GM23338 (cell line): ENCODE measurements around the gene PKP3. TPM values are rescaled to one million over a fixed set of nuclear protein-coding genes. Genes with fewer than 3 reads are reported as not detected.

Experiments
- ATAC-seq: fragments of 200-7000 bp; cut with Tn5 transposase; 3 replicates; pipeline ENCODE4 v1.9.1; 2020
- DNase-seq: peaks from one replicate; pipeline ENCODE4 v3.0.0-alpha.2; 2015; ENCODE audit warnings: low spot score
- H2AFZ ChIP-seq: fragments of 200-600 bp; sonication (generic); 2 replicates; pipeline ENCODE4 v1.8.0; 2016; ENCODE audit warnings: antibody characterized with exemption, mild to moderate bottlenecking, moderate library complexity
- H3F3A ChIP-seq: fragments of 200-600 bp; sonication (generic); replicated peaks from 2 replicates; pipeline ENCODE4 v1.8.0; 2017; ENCODE audit warnings: antibody characterized with exemption, mixed run types, low read depth
- H3K27ac ChIP-seq: fragments of 200-600 bp; sonication (generic); 2 replicates; pipeline ENCODE4 v1.6.1; 2016; ENCODE audit warnings: low read depth
- H3K27me3 ChIP-seq: fragments of 200-600 bp; sonication (generic); 2 replicates; pipeline ENCODE4 v1.8.0; 2016; ENCODE audit warnings: mild to moderate bottlenecking, mixed run types, moderate library complexity; ENCODE audit not compliant: insufficient read depth
- H3K36me3 ChIP-seq: fragments of 200-600 bp; sonication (generic); 2 replicates; pipeline ENCODE4 v1.8.0; 2016; ENCODE audit warnings: mild to moderate bottlenecking; ENCODE audit not compliant: insufficient read depth
- H3K4me1 ChIP-seq: fragments of 200-600 bp; sonication (generic); 2 replicates; pipeline ENCODE4 v1.8.0; 2016; ENCODE audit warnings: mild to moderate bottlenecking, moderate library complexity; ENCODE audit not compliant: insufficient read depth
- H3K4me2 ChIP-seq: fragments of 200-600 bp; sonication (generic); 2 replicates; pipeline ENCODE4 v1.7.1; 2017; ENCODE audit warnings: mixed run types
- H3K4me3 ChIP-seq: fragments of 200-600 bp; sonication (generic); 2 replicates; pipeline ENCODE4 v1.6.1; 2016; ENCODE audit warnings: mixed run types
- H3K79me2 ChIP-seq: fragments of 200-600 bp; sonication (generic); replicated peaks from 2 replicates; pipeline ENCODE4 v1.8.0; 2017; ENCODE audit warnings: mild to moderate bottlenecking; ENCODE audit not compliant: insufficient read depth
- H3K9me2 ChIP-seq: fragments of 200-600 bp; sonication (generic); 2 replicates; pipeline ENCODE4 v1.8.0; 2017; ENCODE audit not compliant: insufficient read depth
- H4K20me1 ChIP-seq: fragments of 200-600 bp; sonication (generic); replicated peaks from 2 replicates; pipeline ENCODE4 v1.8.0; 2017; ENCODE audit warnings: mild to moderate bottlenecking; ENCODE audit not compliant: insufficient read depth
- H3K27ac Mint-ChIP-seq: 2 replicates; pipeline ENCODE4 v1.8.0; 2020; ENCODE audit warnings: inconsistent platforms, mild to moderate bottlenecking, moderate library complexity, mixed read lengths
- H3K27me3 Mint-ChIP-seq: 3 replicates; pipeline ENCODE4 v1.8.0; 2022; ENCODE audit warnings: low read depth, mild to moderate bottlenecking, moderate library complexity, mixed read lengths, inconsistent platforms; ENCODE audit not compliant: insufficient read depth, poor library complexity
- H3K36me3 Mint-ChIP-seq: 3 replicates; pipeline ENCODE4 v1.8.0; 2021; ENCODE audit warnings: low read depth, mild to moderate bottlenecking, inconsistent platforms, moderate library complexity, mixed read lengths
- H3K4me1 Mint-ChIP-seq: 3 replicates; pipeline ENCODE4 v1.8.0; 2020; ENCODE audit warnings: mild to moderate bottlenecking, inconsistent platforms, mixed read lengths
- H3K4me3 Mint-ChIP-seq: 3 replicates; pipeline ENCODE4 v1.8.0; 2021; ENCODE audit warnings: moderate library complexity, mild to moderate bottlenecking, inconsistent platforms, mixed read lengths
- H3K9me3 Mint-ChIP-seq: 3 replicates; pipeline ENCODE4 v1.8.0; 2020; ENCODE audit warnings: moderate library complexity, mild to moderate bottlenecking, inconsistent platforms, mixed read lengths
- CREB1 ChIP-seq: fragments of 250-450 bp; sonication (Bioruptor Pico); IDR thresholded peaks from 2 replicates; pipeline ENCODE4 v1.5.0; 2020; ENCODE audit warnings: low read depth, mild to moderate bottlenecking, moderate library complexity
- CTCF ChIP-seq, 2 experiments: fragments of 200-600 bp in 1 of 2; sonication (generic) in 1 of 2; conservative IDR thresholded peaks; 2 replicates each; pipeline versions ENCODE4 v1.5.1 to v1.6.1; 2016 to 2017; ENCODE audit warnings: antibody characterized with exemption in 2 of 2, low read depth in 2 of 2, mild to moderate bottlenecking in 2 of 2, moderate library complexity in 1 of 2
- ETS1 ChIP-seq: IDR thresholded peaks from 2 replicates; pipeline ENCODE4 v1.6.1; 2016; ENCODE audit warnings: antibody characterized with exemption
- EZH2 ChIP-seq: fragments of 200-600 bp; sonication (generic); IDR thresholded peaks from one replicate; pipeline ENCODE4 v1.8.0; 2017; ENCODE audit warnings: antibody characterized with exemption, mild to moderate bottlenecking, low read depth; ENCODE audit not compliant: unreplicated experiment
- EZH2phosphoT487 ChIP-seq: fragments of 200-600 bp; sonication (generic); IDR thresholded peaks from one replicate; pipeline ENCODE4 v1.8.1; 2018; ENCODE audit warnings: antibody characterized with exemption; ENCODE audit not compliant: unreplicated experiment
- JUNB ChIP-seq: IDR thresholded peaks from one replicate; pipeline ENCODE4 v1.6.1; 2016; ENCODE audit warnings: antibody characterized with exemption; ENCODE audit not compliant: unreplicated experiment
- NANOG ChIP-seq: IDR thresholded peaks from 2 replicates; pipeline ENCODE4 v1.6.1; 2016; ENCODE audit warnings: antibody characterized with exemption, borderline replicate concordance
- POLR2AphosphoS5 ChIP-seq: IDR thresholded peaks from 2 replicates; pipeline ENCODE4 v1.6.1; 2016; ENCODE audit warnings: antibody characterized with exemption, low read depth
- REST ChIP-seq: IDR thresholded peaks from one replicate; pipeline ENCODE4 v1.6.1; 2018; ENCODE audit warnings: antibody characterized with exemption; ENCODE audit not compliant: unreplicated experiment
- STAT1 ChIP-seq: IDR thresholded peaks from one replicate; pipeline ENCODE4 v1.6.1; 2016; ENCODE audit warnings: antibody characterized with exemption; ENCODE audit not compliant: unreplicated experiment
- ZNF114 ChIP-seq: fragments of 250-450 bp; sonication (Bioruptor Pico); IDR thresholded peaks from 2 replicates; pipeline ENCODE4 v1.5.0; 2020; ENCODE audit warnings: mild to moderate bottlenecking, moderate library complexity
- ZNF331 ChIP-seq: fragments of 250-450 bp; sonication (Bioruptor Pico); IDR thresholded peaks from 2 replicates; pipeline ENCODE4 v1.5.0; 2020; ENCODE audit warnings: low read depth, mild to moderate bottlenecking, moderate library complexity
- ZNF462 ChIP-seq: fragments of 250-450 bp; sonication (Bioruptor Pico); IDR thresholded peaks from 2 replicates; pipeline ENCODE4 v1.5.0; 2020; ENCODE audit warnings: mild to moderate bottlenecking, moderate library complexity
- polyA plus RNA-seq: library from polyadenylated mRNA; unstranded; fragments of >200 nt; fragmentation: Nextera tagmentation; extraction: Ambion mirVana; gene quantifications from 2 replicates; pipeline ENCODE4 v1.2.1, GENCODE V29; 2016
- total RNA-seq: library from RNA; depleted of rRNA; stranded (reverse); fragments of >200 nt; shearing (Covaris generic); gene quantifications from 2 replicates; pipeline ENCODE4 v1.2.3, GENCODE V29; 2014

PKP3 gene
- total and polyA plus RNA-seq, 2 experiments from 2014 or later, result 7.2 to 23.0 TPM

DNA sequence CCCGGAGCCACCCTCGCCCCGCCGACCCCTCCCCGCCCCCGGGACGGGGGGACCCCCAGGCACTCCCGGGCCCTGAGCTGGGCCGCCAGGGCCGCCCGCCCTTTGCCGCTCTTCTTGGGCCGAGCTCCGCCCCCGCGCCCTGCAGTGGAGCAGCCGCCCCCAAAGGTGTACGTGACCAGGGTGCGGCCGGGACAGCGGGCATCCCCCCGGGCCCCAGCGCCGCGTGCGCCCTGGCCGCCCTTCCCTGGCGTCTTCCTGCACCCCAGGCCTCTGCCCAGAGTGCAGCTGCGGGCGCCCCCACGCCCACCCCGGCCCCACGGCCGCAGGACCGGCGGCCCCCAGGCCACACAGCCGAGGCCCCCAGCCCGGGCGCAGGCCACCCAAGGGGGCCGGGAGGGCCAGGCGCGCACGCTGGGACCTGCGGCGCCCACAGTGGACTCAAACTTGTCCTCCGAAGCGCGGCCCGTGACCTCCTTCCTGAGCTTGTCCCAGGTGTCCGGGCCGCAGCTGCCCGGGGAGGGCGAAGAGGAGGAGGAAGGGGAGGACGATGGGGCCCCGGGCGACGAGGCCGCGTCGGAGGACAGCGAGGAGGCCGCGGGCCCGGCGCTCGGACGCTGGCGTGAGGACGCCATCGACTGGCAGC is 17.4 kb upstream of the PKP3 start:
- peaks cover 14% of the 10 kb centered on the region for H3K27me3 Mint-ChIP-seq
- Histone ChIP-seq H3K79me2 (no peaks in the 10 kb centered on the region), H3K9me2 (no peaks in the 10 kb centered on the region), H3K4me2 (no peak overlapping the region), H3K27ac (no peak overlapping the region), H3K27me3 (no peaks in the 10 kb centered on the region), H3K4me3 (no peak overlapping the region), H3K36me3 (peaks cover 4% of the 10 kb centered on the region), H2AFZ (no peak overlapping the region), H3F3A (peaks cover 6% of the 10 kb centered on the region; the same call in 1 of the 2 replicates), H4K20me1 (no peaks in the 10 kb centered on the region), H3K4me1 (no peaks in the 10 kb centered on the region)
- H3K36me3 Mint-ChIP-seq, result peaks cover 53% of the 10 kb centered on the region
- ATAC-seq (no peak), DNase-seq (no peak)
- TF ChIP-seq JUNB, result no peak
- TF ChIP-seq NANOG, result no peak
- TF ChIP-seq REST, result no peak
- TF ChIP-seq ETS1, result no peak
- TF ChIP-seq POLR2AphosphoS5, result no peak
- no peak for TF ChIP-seq EZH2phosphoT487
- TF ChIP-seq STAT1, result no peak
- TF ChIP-seq EZH2, result no peak
- TF ChIP-seq CREB1 (CRISPR knock-in tag), result no peak
- no peak for TF ChIP-seq ZNF462 (CRISPR knock-in tag)
- TF ChIP-seq ZNF331 (CRISPR knock-in tag), result no peak
- no peak for TF ChIP-seq CTCF (conservative IDR thresholded peaks at IDR 0.05; ENCODE audit: low read depth in 2 of 2)
- TF ChIP-seq ZNF114 (CRISPR knock-in tag), result no peak
- H3K4me1 Mint-ChIP-seq, result peaks cover under 1% of the 10 kb centered on the region; the same call in 2 of the 3 replicates
- no peak overlapping the region for H3K27ac Mint-ChIP-seq
- H3K4me3 Mint-ChIP-seq, result no peak overlapping the region
- no peaks in the 10 kb centered on the region for H3K9me3 Mint-ChIP-seq
